SK-N-SH (cell line): ENCODE results near the gene DAP. TPM values are rescaled to one million over a fixed set of nuclear protein-coding genes. Genes with fewer than 3 reads are reported as not detected.

ENCODE experiments used
- CTCF ChIA-PET: fragments of 300-600, 350-600 bp; formaldehyde crosslinking; extraction: SDS; loops from one replicate; lab custom pipeline; 2021; lab: Yijun Ruan, JAX
- POLR2A ChIA-PET: fragments of 350-600 bp; sonication (Branson Sonifier 250); formaldehyde crosslinking; extraction: SDS; loops from one replicate; lab custom pipeline; 2020; ENCODE audit warnings: antibody characterized with exemption, inconsistent platforms; lab: Yijun Ruan, JAX
- DNase-seq: peaks from one replicate; pipeline ENCODE4 v3.0.0; 2012
- H2AFZ ChIP-seq: fragments of 200-600 bp; sonication (generic); 2 replicates; pipeline ENCODE4 v1.8.1; 2016; ENCODE audit warnings: antibody characterized with exemption, mild to moderate bottlenecking, low read depth
- H3F3A ChIP-seq: fragments of 200-600 bp; sonication (generic); replicated peaks from 2 replicates; pipeline ENCODE3; 2016; ENCODE audit warnings: antibody characterized with exemption, mild to moderate bottlenecking; ENCODE audit not compliant: insufficient read depth
- H3K27ac ChIP-seq, 2 experiments: fragments of 200-500 bp in 1 of 2; fragments of 200-600 bp in 1 of 2; sonication (Bioruptor generic) in 1 of 2; sonication (generic), shearing (Covaris generic) in 1 of 2; 2 replicates each; pipeline versions ENCODE4 v1.5.1 to v1.6.1; 2014 to 2016; ENCODE audit warnings: low read depth in 2 of 2, inconsistent platforms in 1 of 2, low read length in 1 of 2, mild to moderate bottlenecking in 1 of 2, mixed read lengths in 1 of 2
- H3K27me3 ChIP-seq: fragments of 200-600 bp; sonication (generic), shearing (Covaris generic); 2 replicates; pipeline ENCODE4 v1.6.1; 2016; ENCODE audit warnings: mixed run types; ENCODE audit not compliant: insufficient read depth
- H3K36me3 ChIP-seq, 2 experiments: fragments of 200-500 bp in 1 of 2; fragments of 200-600 bp in 1 of 2; sonication (Bioruptor generic) in 1 of 2; sonication (generic) in 1 of 2; replicated peaks in 1 of 2; 2 replicates each; pipeline versions ENCODE3 to v1.5.1; 2014 to 2016; ENCODE audit warnings: low read length in 1 of 2, mild to moderate bottlenecking in 1 of 2; ENCODE audit not compliant: insufficient read depth in 2 of 2, control insufficient read depth in 1 of 2
- H3K4me1 ChIP-seq, 2 experiments: fragments of 200-500 bp in 1 of 2; fragments of 200-600 bp in 1 of 2; sonication (Bioruptor generic) in 1 of 2; sonication (generic), shearing (Covaris generic) in 1 of 2; 2 replicates each; pipeline versions ENCODE4 v1.5.1 to v1.6.1; 2014 to 2016; ENCODE audit warnings: low read depth in 1 of 2, low read length in 1 of 2, mixed run types in 1 of 2; ENCODE audit not compliant: insufficient read depth in 2 of 2, control insufficient read depth in 1 of 2
- H3K4me2 ChIP-seq: fragments of 200-600 bp; sonication (generic), shearing (Covaris generic); 2 replicates; pipeline ENCODE4 v1.6.1; 2017; ENCODE audit warnings: mixed run types
- H3K4me3 ChIP-seq, 2 experiments: fragments of 200-500 bp in 1 of 2; fragments of 200-600 bp in 1 of 2; sonication (Bioruptor generic) in 1 of 2; sonication (generic), shearing (Covaris generic) in 1 of 2; 2 replicates each; pipeline versions ENCODE4 v1.5.1 to v1.8.1; 2014 to 2016; ENCODE audit warnings: low read depth in 2 of 2, inconsistent platforms in 1 of 2, low read length in 1 of 2, mild to moderate bottlenecking in 1 of 2, mixed read lengths in 1 of 2, moderate library complexity in 1 of 2
- H3K79me2 ChIP-seq: fragments of 200-600 bp; sonication (generic); 2 replicates; pipeline ENCODE4 v1.8.1; 2017; ENCODE audit warnings: mild to moderate bottlenecking; ENCODE audit not compliant: insufficient read depth
- H3K9ac ChIP-seq: fragments of 200-600 bp; sonication (generic); 2 replicates; pipeline ENCODE4 v1.6.1; 2017; ENCODE audit warnings: mixed run types
- H3K9me2 ChIP-seq: fragments of 200-600 bp; sonication (generic); 2 replicates; pipeline ENCODE4 v1.6.1; 2017; ENCODE audit warnings: mixed run types
- H3K9me3 ChIP-seq: fragments of 200-600 bp; sonication (generic); 2 replicates; pipeline ENCODE4 v1.6.1; 2017; ENCODE audit warnings: mixed run types, mild to moderate bottlenecking, moderate library complexity
- H4K20me1 ChIP-seq: fragments of 200-600 bp; sonication (generic); 2 replicates; pipeline ENCODE4 v1.6.1; 2017; ENCODE audit warnings: mild to moderate bottlenecking, mixed run types; ENCODE audit not compliant: insufficient read depth
- CHD2 ChIP-seq: fragments of 150-350 bp; IDR thresholded peaks from 2 replicates; pipeline ENCODE4 v1.6.1; 2018; ENCODE audit warnings: low read length; ENCODE audit not compliant: partially characterized antibody
- CTCF ChIP-seq: fragments of 200-600 bp; sonication (generic); IDR thresholded peaks from 2 replicates; pipeline ENCODE4 v1.6.1; 2017; ENCODE audit warnings: antibody characterized with exemption, mild to moderate bottlenecking, moderate library complexity
- ELF1 ChIP-seq: IDR thresholded peaks from 2 replicates; pipeline ENCODE4 v1.4.0; 2012
- FOXJ3 ChIP-seq: sonication (generic); formaldehyde crosslinking; IDR thresholded peaks from 2 replicates; pipeline ENCODE4 v1.5.1; 2020; ENCODE audit warnings: mild to moderate bottlenecking, missing genetic modification reagents
- IRF3 ChIP-seq: fragments of 150-350 bp; IDR thresholded peaks from 2 replicates; pipeline ENCODE4 v1.6.1; 2016; ENCODE audit warnings: mild to moderate bottlenecking, low read depth, low read length
- JUND ChIP-seq: IDR thresholded peaks from 2 replicates; pipeline ENCODE4 v1.4.0; 2012
- MAX ChIP-seq: IDR thresholded peaks from 2 replicates; pipeline ENCODE4 v1.4.0; 2012; ENCODE audit warnings: low read depth
- NFIC ChIP-seq: IDR thresholded peaks from 2 replicates; pipeline ENCODE4 v1.4.0; 2012; ENCODE audit warnings: borderline replicate concordance
- POLR2AphosphoS5 ChIP-seq: IDR thresholded peaks from 2 replicates; pipeline ENCODE4 v1.6.1; 2012; ENCODE audit warnings: low read depth, low read length
- RAD21 ChIP-seq: IDR thresholded peaks from 2 replicates; pipeline ENCODE4 v1.6.1; 2012; ENCODE audit warnings: mild to moderate bottlenecking, low read length
- RCOR1 ChIP-seq: fragments of 150-350 bp; IDR thresholded peaks from 2 replicates; pipeline ENCODE4 v1.6.1; 2017; ENCODE audit warnings: antibody characterized with exemption, low read length
- REST ChIP-seq: IDR thresholded peaks from 2 replicates; pipeline ENCODE4 v1.6.1; 2012; ENCODE audit warnings: mild to moderate bottlenecking, low read depth, low read length, moderate library complexity
- SIN3A ChIP-seq: IDR thresholded peaks from 2 replicates; pipeline ENCODE4 v1.6.1; 2012; ENCODE audit warnings: low read depth, mild to moderate bottlenecking, low read length, moderate library complexity, borderline replicate concordance
- SMC3 ChIP-seq: IDR thresholded peaks from 2 replicates; pipeline ENCODE4 v1.6.1; 2012; ENCODE audit warnings: low read depth, low read length, improper control_type of control experiment
- USF2 ChIP-seq: fragments of 150-350 bp; IDR thresholded peaks from 2 replicates; pipeline ENCODE4 v1.6.1; 2017; ENCODE audit warnings: antibody characterized with exemption, low read length, low read depth, borderline replicate concordance
- WGBS: methylation state at CpG from one replicate; pipeline ENCODE4 v1.1.6; 2017; ENCODE audit warnings: low lambda C conversion rate; 5-methylcytosine and 5-hydroxymethylcytosine counted together
- polyA plus RNA-seq, 3 experiments: library from polyadenylated mRNA; depleted of rRNA; stranded (reverse); fragments of >200 nt; gene quantifications; 2 replicates each; pipeline ENCODE4 v1.2.3, GENCODE V29; 2012

The DAP gene
- polyA plus RNA-seq, 1 of the 3 experiments (the other 2 are of a cell fraction): 78.2 TPM

- DNase-seq: no peak
- H3K4me1 ChIP-seq: peaks cover 0 to 8% of the 10 kb centered on the region in 2 experiments; a peak in 1 of 4 replicates
- no peak overlapping the region for H3K9ac ChIP-seq
- TF ChIP-seq JUND (no peak), POLR2AphosphoS5 (no peak), RCOR1 (no peak), REST (no peak), CHD2 (no peak), IRF3 (no peak), FOXJ3 (CRISPR knock-in tag) (no peak), SMC3 (no peak), USF2 (no peak), CTCF (no peak), SIN3A (no peak), NFIC (no peak), RAD21 (no peak), ELF1 (no peak), MAX (no peak)
- peaks cover 22 to 32% of the 10 kb centered on the region in 2 experiments for H3K36me3 ChIP-seq
- H3K9me3 ChIP-seq: 0 out of 2 replicates have a peak, but pooled peaks cover under 1% of the 10 kb centered on the region
- H3K27me3 ChIP-seq: no peaks in the 10 kb centered on the region
- no peaks in the 10 kb centered on the region for H4K20me1 ChIP-seq
- ChIA-PET CTCF (interaction anchor here (1.4 to 2.7 kb wide), 3 partner anchors 8 to 229 kb away, joined by 3 to 10 read pairs (median 5); no protein-coding TSS in a partner anchor), POLR2A (no interaction called here)
- WGBS: 93% methylated on average over 18 of the region's 22 CpGs
- H2AFZ ChIP-seq: no peak overlapping the region
- no peaks in the 10 kb centered on the region; the same call in 1 of the 2 replicates for H3K79me2 ChIP-seq
- no peak overlapping the region for H3K27ac ChIP-seq
- no peak overlapping the region for H3K4me2 ChIP-seq
- no peaks in the 10 kb centered on the region for H3K9me2 ChIP-seq
- H3K4me3 ChIP-seq: no peak overlapping the region
- H3F3A ChIP-seq: peaks cover 3% of the 10 kb centered on the region
Observed at GRCh38 chr5:10681731-10682679, 79.0 kb downstream of the DAP start.
